Lower leg skin (tissue), 3 donors: ENCODE data around the gene OPA3.

Experiments
- POLR2A ChIP-seq, 2 donors: fragments of 450-650 bp; IDR thresholded peaks; one replicate each; pipeline ENCODE4 v1.6.1; 2016 to 2017; ENCODE audit warnings: antibody characterized with exemption in 2 of 2, mild to moderate bottlenecking in 1 of 2, moderate library complexity in 1 of 2
- TF ChIP-seq, protein P1 (sequence below), 3 donors: fragments of 450-650 bp; IDR thresholded peaks; one replicate each; pipeline ENCODE4 v1.5.1; 2016; ENCODE audit warnings: antibody characterized with exemption in 3 of 3, mild to moderate bottlenecking in 3 of 3, moderate library complexity in 2 of 3

DNA sequence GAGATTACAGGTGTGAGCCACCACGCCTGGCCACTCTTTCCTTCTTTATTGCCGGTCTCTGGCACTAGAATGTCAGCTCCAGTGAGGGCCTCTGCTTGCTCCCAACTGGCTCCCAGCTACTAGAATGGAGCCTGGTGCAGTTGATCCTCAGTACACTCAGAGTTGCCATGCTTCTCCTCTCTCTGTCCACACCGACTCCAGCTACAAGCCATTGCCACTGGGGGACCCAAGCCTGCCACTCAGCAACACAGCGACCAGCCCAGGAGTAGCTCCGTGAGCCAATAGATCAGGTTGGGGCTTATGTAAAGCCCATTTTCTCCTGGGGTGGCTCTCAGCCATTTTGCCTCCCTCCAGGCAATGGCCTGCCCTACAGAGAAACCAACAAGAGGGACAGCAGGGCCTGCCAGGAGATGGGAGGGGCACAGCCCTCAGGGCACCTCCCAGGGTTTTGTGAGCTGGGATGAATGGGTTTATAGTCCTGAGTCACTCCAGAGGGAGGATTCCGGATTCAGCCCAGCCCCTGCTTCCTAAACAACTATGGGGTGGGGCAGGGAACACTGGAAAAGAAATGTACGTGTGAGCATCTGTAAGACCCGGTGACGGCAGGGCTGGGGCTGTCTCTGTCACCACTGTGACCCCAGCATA is 36.5 kb downstream of the OPA3 start:
- TF ChIP-seq, protein P1, sequence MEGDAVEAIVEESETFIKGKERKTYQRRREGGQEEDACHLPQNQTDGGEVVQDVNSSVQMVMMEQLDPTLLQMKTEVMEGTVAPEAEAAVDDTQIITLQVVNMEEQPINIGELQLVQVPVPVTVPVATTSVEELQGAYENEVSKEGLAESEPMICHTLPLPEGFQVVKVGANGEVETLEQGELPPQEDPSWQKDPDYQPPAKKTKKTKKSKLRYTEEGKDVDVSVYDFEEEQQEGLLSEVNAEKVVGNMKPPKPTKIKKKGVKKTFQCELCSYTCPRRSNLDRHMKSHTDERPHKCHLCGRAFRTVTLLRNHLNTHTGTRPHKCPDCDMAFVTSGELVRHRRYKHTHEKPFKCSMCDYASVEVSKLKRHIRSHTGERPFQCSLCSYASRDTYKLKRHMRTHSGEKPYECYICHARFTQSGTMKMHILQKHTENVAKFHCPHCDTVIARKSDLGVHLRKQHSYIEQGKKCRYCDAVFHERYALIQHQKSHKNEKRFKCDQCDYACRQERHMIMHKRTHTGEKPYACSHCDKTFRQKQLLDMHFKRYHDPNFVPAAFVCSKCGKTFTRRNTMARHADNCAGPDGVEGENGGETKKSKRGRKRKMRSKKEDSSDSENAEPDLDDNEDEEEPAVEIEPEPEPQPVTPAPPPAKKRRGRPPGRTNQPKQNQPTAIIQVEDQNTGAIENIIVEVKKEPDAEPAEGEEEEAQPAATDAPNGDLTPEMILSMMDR (IDR thresholded peaks at IDR 0.05), result no peak
- no peak for TF ChIP-seq POLR2A (IDR thresholded peaks at IDR 0.05)
